OCI-LY3 (cell line): ENCODE results near the gene RNF187.

Experiments used
- H2AFZ ChIP-seq: fragments of 200-600, 300-600 bp; shearing (Covaris generic); 2 replicates; pipeline ENCODE4 v1.6.0; 2014; ENCODE audit warnings: antibody characterized with exemption, low read depth, low read length
- H3K27ac ChIP-seq: fragments of 200-600, 300-600 bp; sonication (generic); 2 replicates; pipeline ENCODE4 v1.5.1; 2014; ENCODE audit warnings: mild to moderate bottlenecking, low read length, moderate library complexity, mixed read lengths
- H3K27me3 ChIP-seq: fragments of 200-600, 300-600 bp; sonication (generic); 2 replicates; pipeline ENCODE4 v1.6.1; 2014; ENCODE audit warnings: low read depth, low read length, mixed read lengths
- H3K36me3 ChIP-seq: fragments of 200-600, 300-600 bp; sonication (generic); replicated peaks from 2 replicates; pipeline ENCODE3; 2014; ENCODE audit warnings: low read depth, low read length, mixed read lengths
- H3K4me1 ChIP-seq: fragments of 300-600, 200-600 bp; sonication (generic); 2 replicates; pipeline ENCODE4 v1.6.1; 2014; ENCODE audit warnings: low read length, mixed read lengths
- H3K4me2 ChIP-seq: fragments of 200-600, 300-600 bp; sonication (generic); 2 replicates; pipeline ENCODE4 v1.6.1; 2014; ENCODE audit warnings: low read length, mixed read lengths
- H3K4me3 ChIP-seq: fragments of 300-600, 200-600 bp; sonication (generic); 2 replicates; pipeline ENCODE4 v1.5.1; 2014; ENCODE audit warnings: antibody characterized with exemption, mild to moderate bottlenecking, low read length, moderate library complexity
- H3K79me2 ChIP-seq: fragments of 300-600, 200-600 bp; shearing (Covaris generic); 2 replicates; pipeline ENCODE4 v1.6.1; 2014; ENCODE audit warnings: mild to moderate bottlenecking, low read length, mixed read lengths
- H3K9ac ChIP-seq: fragments of 300-600, 200-600 bp; shearing (Covaris generic); 2 replicates; pipeline ENCODE4 v1.6.0; 2014; ENCODE audit warnings: mild to moderate bottlenecking, low read length, moderate library complexity
- H3K9me3 ChIP-seq: fragments of 200-600, 300-600 bp; shearing (Covaris generic); 2 replicates; pipeline ENCODE4 v1.6.1; 2014; ENCODE audit warnings: low read length, mixed read lengths; ENCODE audit not compliant: insufficient read depth
- H4K20me1 ChIP-seq: fragments of 200-600, 300-600 bp; sonication (generic); 2 replicates; pipeline ENCODE4 v1.6.1; 2016; ENCODE audit warnings: low read length, mixed read lengths; ENCODE audit not compliant: insufficient read depth
- EZH2phosphoT487 ChIP-seq: fragments of 200-600 bp; shearing (Covaris generic); IDR thresholded peaks from 2 replicates; pipeline ENCODE4 v1.6.1; 2018; ENCODE audit warnings: antibody characterized with exemption, mixed run types, low read depth
- TF ChIP-seq, protein P1 (sequence below): fragments of 200-600, 300-600 bp; sonication (generic); IDR thresholded peaks from 2 replicates; pipeline ENCODE4 v1.5.1; 2014; ENCODE audit warnings: antibody characterized with exemption, low read length, low read depth

RNF187 gene

DNA sequence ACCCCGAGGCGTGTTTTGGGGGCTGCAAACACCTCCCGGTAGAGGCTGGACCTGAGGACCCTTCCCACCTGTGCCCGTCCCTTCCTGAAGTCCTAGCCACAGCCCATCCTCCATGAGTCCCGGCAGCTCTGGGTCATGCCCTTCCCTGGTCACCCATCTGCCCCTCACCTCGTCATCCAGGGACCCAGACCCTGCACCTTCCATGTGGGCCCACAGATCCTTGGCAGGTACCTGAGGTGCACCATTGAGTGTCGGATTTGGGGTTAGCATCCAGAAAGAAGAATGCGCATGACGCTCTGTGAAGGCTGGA is 6.8 kb downstream of the RNF187 start:
- H3K4me1 ChIP-seq = peaks cover 19% of the 10 kb centered on the region

DNA sequence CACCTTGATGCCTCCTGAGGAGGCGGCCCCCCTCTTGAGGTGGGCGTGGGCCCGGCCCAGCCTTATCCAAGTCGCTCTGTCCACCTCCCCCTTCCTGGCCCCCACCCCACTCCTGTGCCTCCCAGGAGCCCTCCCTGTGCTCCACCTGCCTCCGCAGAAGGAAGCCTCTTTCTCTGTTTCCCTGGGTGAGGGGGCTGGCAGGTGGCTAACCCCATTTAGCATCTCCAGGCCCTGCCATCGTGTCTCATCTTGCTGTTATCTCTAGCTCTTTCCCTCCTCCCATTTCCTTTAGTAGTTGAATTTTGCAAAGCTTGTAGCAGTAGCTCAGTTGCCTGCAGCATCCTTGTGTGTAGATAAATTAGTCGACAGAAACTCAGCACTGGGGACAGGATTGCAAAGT is 7.2 kb downstream of the RNF187 start:
- peaks cover 7% of the 10 kb centered on the region; the same call in 1 of the 2 replicates for H4K20me1 ChIP-seq
- no peaks in the 10 kb centered on the region for H3K27me3 ChIP-seq
- no peak overlapping the region for H3K27ac ChIP-seq
- H3K9ac ChIP-seq = no peak overlapping the region
- no peak overlapping the region for H3K4me2 ChIP-seq
- no peak overlapping the region for H2AFZ ChIP-seq
- no peak overlapping the region for H3K4me3 ChIP-seq
- H3K9me3 ChIP-seq = no peaks in the 10 kb centered on the region
- H3K4me1 ChIP-seq = peaks cover 15% of the 10 kb centered on the region
- H3K36me3 ChIP-seq = peaks cover 58% of the 10 kb centered on the region
- H3K79me2 ChIP-seq = peaks cover 17% of the 10 kb centered on the region
- TF ChIP-seq, protein P1, sequence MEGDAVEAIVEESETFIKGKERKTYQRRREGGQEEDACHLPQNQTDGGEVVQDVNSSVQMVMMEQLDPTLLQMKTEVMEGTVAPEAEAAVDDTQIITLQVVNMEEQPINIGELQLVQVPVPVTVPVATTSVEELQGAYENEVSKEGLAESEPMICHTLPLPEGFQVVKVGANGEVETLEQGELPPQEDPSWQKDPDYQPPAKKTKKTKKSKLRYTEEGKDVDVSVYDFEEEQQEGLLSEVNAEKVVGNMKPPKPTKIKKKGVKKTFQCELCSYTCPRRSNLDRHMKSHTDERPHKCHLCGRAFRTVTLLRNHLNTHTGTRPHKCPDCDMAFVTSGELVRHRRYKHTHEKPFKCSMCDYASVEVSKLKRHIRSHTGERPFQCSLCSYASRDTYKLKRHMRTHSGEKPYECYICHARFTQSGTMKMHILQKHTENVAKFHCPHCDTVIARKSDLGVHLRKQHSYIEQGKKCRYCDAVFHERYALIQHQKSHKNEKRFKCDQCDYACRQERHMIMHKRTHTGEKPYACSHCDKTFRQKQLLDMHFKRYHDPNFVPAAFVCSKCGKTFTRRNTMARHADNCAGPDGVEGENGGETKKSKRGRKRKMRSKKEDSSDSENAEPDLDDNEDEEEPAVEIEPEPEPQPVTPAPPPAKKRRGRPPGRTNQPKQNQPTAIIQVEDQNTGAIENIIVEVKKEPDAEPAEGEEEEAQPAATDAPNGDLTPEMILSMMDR = no peak
- no peak for TF ChIP-seq EZH2phosphoT487

More for the DNA sequence above, 6.8 kb downstream of the RNF187 start:
- H3K36me3 ChIP-seq = peaks cover 62% of the 10 kb centered on the region
- H3K27me3 ChIP-seq = no peaks in the 10 kb centered on the region
- TF ChIP-seq, protein P1 = no peak
- no peak for TF ChIP-seq EZH2phosphoT487
- H3K4me2 ChIP-seq = no peak overlapping the region
- no peak overlapping the region for H2AFZ ChIP-seq
- peaks cover 21% of the 10 kb centered on the region for H3K79me2 ChIP-seq
- no peak overlapping the region for H3K9ac ChIP-seq
- peaks cover 9% of the 10 kb centered on the region for H4K20me1 ChIP-seq
- H3K4me3 ChIP-seq = no peak overlapping the region
- no peak overlapping the region for H3K27ac ChIP-seq
- no peaks in the 10 kb centered on the region for H3K9me3 ChIP-seq

DNA sequence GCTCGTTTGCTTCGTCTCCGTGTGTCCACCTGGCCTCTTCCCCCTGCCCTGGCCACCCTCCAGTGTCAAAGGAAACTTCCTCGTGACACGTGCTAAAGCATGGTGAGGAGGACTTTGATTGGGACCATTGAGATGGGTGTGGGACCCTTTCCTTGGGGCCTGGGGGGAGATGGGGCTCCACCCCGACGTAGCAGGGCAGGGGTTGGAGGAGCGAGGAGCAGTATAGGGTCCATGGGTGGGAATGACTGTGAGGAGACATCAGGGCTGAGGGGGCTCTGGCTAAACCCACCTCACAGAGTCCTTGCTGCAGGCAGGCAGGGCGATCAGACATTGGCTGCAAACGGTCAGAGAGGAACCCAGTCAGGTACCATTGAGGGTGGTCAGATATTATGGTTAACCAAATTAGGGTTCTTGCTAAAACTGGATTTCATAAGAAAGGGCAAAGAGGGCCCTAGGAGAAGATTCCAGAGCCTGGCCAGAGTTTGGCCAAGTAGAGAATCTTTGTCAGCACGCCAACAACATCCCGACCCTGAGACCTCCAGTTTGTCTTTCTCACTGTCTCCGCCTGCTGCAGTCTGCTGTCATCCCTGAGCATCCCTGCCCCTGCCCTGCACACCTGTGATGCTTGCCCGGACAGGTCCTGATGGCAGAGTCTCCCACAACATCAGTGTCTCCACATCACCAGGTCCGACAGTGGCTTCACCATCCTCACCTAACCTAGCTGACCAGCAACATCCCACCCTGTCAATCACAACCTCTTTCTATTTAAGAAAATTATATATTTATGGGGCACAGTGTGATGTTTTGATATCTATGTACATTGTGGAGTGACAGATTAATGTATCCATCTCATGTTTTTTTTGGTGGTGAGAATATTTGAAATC is 8.0 kb downstream of the RNF187 start:
- Histone ChIP-seq H3K4me1 (peaks cover 14% of the 10 kb centered on the region), H3K79me2 (peaks cover 13% of the 10 kb centered on the region), H3K9ac (no peak overlapping the region), H3K4me2 (no peak overlapping the region), H3K4me3 (no peak overlapping the region), H3K36me3 (peaks cover 50% of the 10 kb centered on the region), H2AFZ (no peak overlapping the region), H3K9me3 (no peaks in the 10 kb centered on the region), H4K20me1 (peaks cover 5% of the 10 kb centered on the region; the same call in 1 of the 2 replicates), H3K27me3 (no peaks in the 10 kb centered on the region), H3K27ac (no peak overlapping the region)
- TF ChIP-seq, protein P1 = no peak
- TF ChIP-seq EZH2phosphoT487 = no peak

DNA sequence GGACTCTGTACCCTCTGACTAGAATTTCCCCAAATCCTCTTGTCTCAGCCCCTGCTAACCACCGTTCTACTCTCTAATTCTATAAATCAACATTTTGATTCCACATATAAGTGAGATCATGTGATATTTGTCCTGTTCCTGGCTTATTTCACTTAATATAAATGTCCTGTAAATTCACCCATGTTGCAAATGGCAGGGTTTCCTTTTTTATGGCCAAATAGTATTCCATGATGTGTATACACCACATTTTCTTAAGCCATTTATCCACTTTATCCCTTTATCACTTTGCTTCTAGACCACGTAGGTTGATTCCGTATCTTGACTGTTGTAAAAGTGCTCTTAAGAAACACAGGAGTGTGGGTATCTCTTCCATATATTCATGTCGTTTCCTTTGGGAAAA is 8.9 kb downstream of the RNF187 start:
- Histone ChIP-seq H2AFZ (no peak overlapping the region), H3K4me2 (no peak overlapping the region), H3K27ac (no peak overlapping the region), H3K9me3 (no peaks in the 10 kb centered on the region), H4K20me1 (peaks cover 4% of the 10 kb centered on the region; the same call in 1 of the 2 replicates), H3K27me3 (no peaks in the 10 kb centered on the region), H3K36me3 (peaks cover 41% of the 10 kb centered on the region), H3K4me3 (no peak overlapping the region), H3K79me2 (0 out of 2 replicates have a peak, but pooled peaks cover 5% of the 10 kb centered on the region), H3K4me1 (peaks cover 14% of the 10 kb centered on the region), H3K9ac (no peak overlapping the region)
- TF ChIP-seq, protein P1 = no peak
- TF ChIP-seq EZH2phosphoT487 = no peak
